ENCODE results near the gene CMIP. TPM values are rescaled to one million over a fixed set of nuclear protein-coding genes. Genes with fewer than 3 reads are reported as not detected.
A peak's percentile ranks its signal among the peaks of the same experiment; 100 is the strongest.

Gene CMIP
- polyA plus RNA-seq, 1 of the 3 experiments (the other 2 are of a cell fraction) = 5.4 TPM

- Histone ChIP-seq H3K9me3 (no peaks in the 10 kb centered on the region), H3K27me3 (ENCODE audit: insufficient read depth) (no peaks in the 10 kb centered on the region), H4K20me1 (ENCODE audit: insufficient read depth) (peaks cover 38% of the 10 kb centered on the region), H3K36me3 (replicated peaks in 1 of 2; ENCODE audit: control insufficient read depth in 1 of 2, insufficient read depth in 2 of 2, low read length in 1 of 2) (no peaks in the 10 kb centered on the region), H3K4me2 (no peak overlapping the region), H3F3A (replicated peaks; ENCODE audit: insufficient read depth) (peaks cover 3% of the 10 kb centered on the region), H3K9ac (no peak overlapping the region), H3K4me1 (ENCODE audit: control insufficient read depth in 1 of 2, insufficient read depth in 2 of 2, low read depth in 1 of 2, low read length in 1 of 2) (peaks cover 9 to 65% of the 10 kb centered on the region in 2 experiments), H3K27ac (ENCODE audit: low read depth in 2 of 2, low read length in 1 of 2) (peak overlapping the region in 1 of 2 experiments; percentile 67; a peak in 2 of 4 replicates), H3K79me2 (ENCODE audit: insufficient read depth) (peaks cover 7% of the 10 kb centered on the region; the same call in 1 of the 2 replicates), H3K9me2 (no peaks in the 10 kb centered on the region), H3K4me3 (ENCODE audit: low read depth in 2 of 2, low read length in 1 of 2) (no peak overlapping the region), H2AFZ (ENCODE audit: low read depth) (no peak overlapping the region)
- ChIA-PET CTCF (interaction anchor here (1.2 kb wide), 1 partner anchor 17 kb away, joined by 3 read pairs; no protein-coding TSS in a partner anchor), POLR2A (interaction anchor here (0.6 kb wide), 1 partner anchor 33 kb away, joined by 3 read pairs; no protein-coding TSS in a partner anchor)
- peak; percentile 60 for DNase-seq
- TF ChIP-seq RXRA (IDR thresholded peaks at IDR 0.05; ENCODE audit: borderline replicate concordance, low read depth) = no peak
- 85% methylated on average over 13 of the region's 14 CpGs for WGBS (ENCODE audit: low lambda C conversion rate)
Measured at GRCh38 chr16:81492311-81492761, 47.7 kb downstream of the CMIP start.

- Histone ChIP-seq H3K36me3 (replicated peaks in 1 of 2; ENCODE audit: control insufficient read depth in 1 of 2, insufficient read depth in 2 of 2, low read length in 1 of 2) (no peaks in the 10 kb centered on the region), H3K9me2 (no peaks in the 10 kb centered on the region), H3K9ac (no peak overlapping the region), H4K20me1 (ENCODE audit: insufficient read depth) (peaks cover 36% of the 10 kb centered on the region), H3K4me3 (ENCODE audit: low read depth in 2 of 2, low read length in 1 of 2) (no peak overlapping the region), H3K4me2 (0 out of 2 replicates have a peak overlapping the region, but pooled peaks have one; percentile 19), H3K27me3 (ENCODE audit: insufficient read depth) (no peaks in the 10 kb centered on the region), H2AFZ (ENCODE audit: low read depth) (no peak overlapping the region), H3K9me3 (no peaks in the 10 kb centered on the region), H3K4me1 (ENCODE audit: control insufficient read depth in 1 of 2, insufficient read depth in 2 of 2, low read depth in 1 of 2, low read length in 1 of 2) (peaks cover 9 to 58% of the 10 kb centered on the region in 2 experiments), H3K27ac (ENCODE audit: low read depth in 2 of 2, low read length in 1 of 2) (peak overlapping the region; percentile 23 to 60), H3K79me2 (ENCODE audit: insufficient read depth) (peaks cover 7% of the 10 kb centered on the region; the same call in 1 of the 2 replicates), H3F3A (replicated peaks; ENCODE audit: insufficient read depth) (peaks cover 3% of the 10 kb centered on the region)
- WGBS (ENCODE audit: low lambda C conversion rate) = 83% methylated on average over 26 of the region's 29 CpGs
- no peak for TF ChIP-seq RFX5 (IDR thresholded peaks at IDR 0.05; ENCODE audit: low read length)
- no peak for TF ChIP-seq USF2 (IDR thresholded peaks at IDR 0.05; ENCODE audit: borderline replicate concordance, low read depth, low read length)
- no peak for TF ChIP-seq POLR2AphosphoS5 (IDR thresholded peaks at IDR 0.05; ENCODE audit: low read depth, low read length)
- TF ChIP-seq REST (IDR thresholded peaks at IDR 0.05; ENCODE audit: low read depth, low read length) = no peak
- TF ChIP-seq EZH2phosphoT487 (IDR thresholded peaks at IDR 0.05; ENCODE audit: borderline replicate concordance, low read depth) = no peak
- no peak for TF ChIP-seq GATA2 (CRISPR knock-in tag; IDR thresholded peaks at IDR 0.05)
- TF ChIP-seq TEAD4 (IDR thresholded peaks at IDR 0.05; ENCODE audit: borderline replicate concordance, insufficient read depth) = no peak
- CTCF ChIA-PET = interaction anchor here (0.8 to 2.1 kb wide), 3 partner anchors 9 to 42 kb away, joined by 3 to 9 read pairs (median 3); no protein-coding TSS in a partner anchor
- POLR2A ChIA-PET = no interaction called here
- DNase-seq = no peak
Measured at GRCh38 chr16:81492965-81493754, 48.6 kb downstream of the CMIP start.

Data from SK-N-SH (cell line).